GM18868 (cell line): ENCODE data around the gene NYAP1.
"Not testable (repeated sequence)": the region's sequence is repeated elsewhere in the genome, so short reads cannot be mapped to it uniquely, and the experiment has no call there.

Source experiments
- ATAC-seq: cut with Tn5 transposase; IDR thresholded peaks from one replicate; pipeline ENCODE4 v1.9.1; 2021; ENCODE audit warnings: mild to moderate bottlenecking, moderate library complexity; ENCODE audit not compliant: unreplicated experiment

Gene NYAP1

GRCh38 chr7:100509231-100509630 is 25.5 kb downstream of the NYAP1 start:
- ATAC-seq = no peak

DNA sequence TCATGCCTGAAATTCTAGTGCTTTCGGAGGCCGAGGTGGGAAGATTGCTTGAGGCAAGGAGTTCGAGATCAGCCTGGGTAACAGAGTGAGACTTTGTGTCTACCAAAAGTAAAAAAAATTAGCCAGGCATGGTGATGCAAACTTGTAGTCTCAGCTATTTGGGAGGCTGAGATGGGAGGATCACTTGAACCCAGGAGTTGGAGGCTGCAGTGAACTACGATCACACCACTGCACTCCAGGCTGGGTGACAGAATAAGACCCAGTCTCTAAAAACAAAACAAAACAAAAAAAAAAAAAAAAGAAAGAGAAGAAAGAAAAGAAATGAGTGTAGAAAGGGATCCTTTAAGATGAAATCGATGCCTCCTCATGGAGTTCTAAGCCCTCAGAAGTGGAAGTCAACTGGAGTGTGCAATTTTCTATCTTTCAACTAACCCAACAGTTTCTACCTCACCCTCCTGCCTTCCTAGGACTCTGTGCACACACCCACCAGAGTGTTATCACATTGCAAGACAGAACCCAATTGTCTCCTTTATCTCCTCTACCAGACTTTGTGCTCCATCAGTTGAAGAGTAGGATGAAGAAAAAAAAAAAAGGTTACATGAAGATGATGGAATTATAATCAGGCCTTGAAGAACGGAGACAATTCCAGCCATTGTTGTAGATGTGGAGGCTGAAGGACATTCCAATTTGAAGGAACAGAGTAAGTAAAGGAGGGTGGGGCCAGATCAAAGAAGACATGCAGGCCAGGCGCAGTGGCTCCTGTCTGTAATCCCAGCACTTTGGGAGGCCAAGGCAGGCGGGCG is 26.9 kb downstream of the NYAP1 start:
- ATAC-seq = no peak

DNA sequence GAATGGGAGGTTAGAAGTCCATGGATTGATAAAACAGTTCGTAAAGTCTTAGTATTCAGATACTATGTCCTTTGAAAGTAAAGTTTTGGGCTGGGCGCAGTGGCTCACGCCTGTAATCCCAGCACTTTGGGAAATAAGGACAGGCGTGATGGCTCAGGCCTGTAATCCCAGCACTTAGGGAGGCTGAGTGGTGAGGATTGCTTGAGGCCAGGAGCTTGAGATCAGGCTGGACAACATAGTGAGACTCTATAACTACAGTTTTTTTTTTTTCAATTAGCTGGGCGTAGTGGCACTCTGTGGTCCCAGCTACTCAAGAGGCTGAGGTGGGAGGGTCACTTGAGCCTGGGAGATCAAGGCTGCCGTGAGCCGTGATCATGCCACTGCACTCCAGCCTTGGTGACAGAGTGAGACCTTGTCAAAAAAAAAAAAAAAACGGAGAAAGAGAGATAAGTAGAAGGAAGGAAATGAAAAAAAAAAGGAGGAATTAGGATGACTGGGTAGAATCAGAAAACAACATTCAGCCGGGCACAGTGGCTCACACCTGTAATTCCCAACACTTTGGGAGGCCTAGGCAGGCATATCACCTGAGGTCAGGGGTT is 29.6 kb downstream of the NYAP1 start:
- no peak for ATAC-seq

DNA sequence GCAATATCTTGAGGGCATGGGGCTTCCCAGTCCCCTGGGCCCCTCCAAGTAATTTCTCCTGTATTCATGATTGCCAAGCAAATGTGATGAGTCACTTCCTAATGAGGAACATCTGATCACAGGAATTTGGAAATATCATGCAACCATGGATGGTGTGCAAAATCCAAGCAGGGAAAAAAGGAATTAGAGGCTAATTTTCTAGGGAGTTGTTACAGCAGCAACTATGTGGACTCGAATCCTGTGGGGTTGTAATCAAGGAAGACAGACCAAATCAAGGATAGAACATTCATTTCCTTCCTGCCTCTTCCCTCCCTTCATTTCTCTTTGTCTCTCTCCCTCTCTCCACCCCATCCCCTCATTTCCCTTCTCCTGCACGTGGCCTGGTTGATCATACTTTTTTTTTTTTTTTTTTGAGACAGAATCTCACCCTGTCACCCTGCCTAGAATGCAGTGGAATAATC is 31.4 kb downstream of the NYAP1 start:
- ATAC-seq = no peak

DNA sequence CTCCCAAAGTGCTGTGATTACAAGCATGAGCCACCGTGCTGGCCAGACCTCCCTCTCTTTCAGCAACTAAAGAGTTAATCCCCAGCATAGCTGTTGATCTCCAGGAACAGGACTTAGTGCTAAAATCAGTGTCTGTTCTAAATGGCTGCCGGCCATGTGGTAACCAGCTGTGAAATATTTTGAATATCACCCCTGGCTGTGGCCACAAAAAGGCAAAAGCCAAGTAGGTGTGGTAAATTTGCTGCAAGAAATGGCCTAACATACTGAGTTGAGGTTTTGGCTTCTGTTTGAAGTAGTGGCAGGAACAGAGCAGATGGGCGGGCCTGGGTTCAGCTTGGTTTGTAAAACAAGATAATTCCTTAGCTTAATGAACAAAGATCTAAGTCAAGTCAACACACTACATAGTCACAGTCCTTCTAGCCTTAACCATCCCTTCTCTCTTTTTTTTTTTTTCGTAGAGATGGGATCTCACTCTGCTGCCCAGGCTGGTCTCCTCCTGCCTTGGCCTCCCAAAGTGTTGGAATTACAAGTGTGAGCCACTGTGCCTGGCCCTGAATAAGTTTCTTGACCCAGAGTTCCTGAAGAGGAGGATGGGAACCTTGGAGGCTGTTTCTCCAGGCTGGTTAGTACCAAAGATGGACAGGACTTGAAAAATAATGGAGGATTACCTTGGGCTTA is 32.5 kb downstream of the NYAP1 start:
- ATAC-seq = no peak

- ATAC-seq = no peak
Observed at GRCh38 chr7:100517305-100517704, 33.6 kb downstream of the NYAP1 start.

DNA sequence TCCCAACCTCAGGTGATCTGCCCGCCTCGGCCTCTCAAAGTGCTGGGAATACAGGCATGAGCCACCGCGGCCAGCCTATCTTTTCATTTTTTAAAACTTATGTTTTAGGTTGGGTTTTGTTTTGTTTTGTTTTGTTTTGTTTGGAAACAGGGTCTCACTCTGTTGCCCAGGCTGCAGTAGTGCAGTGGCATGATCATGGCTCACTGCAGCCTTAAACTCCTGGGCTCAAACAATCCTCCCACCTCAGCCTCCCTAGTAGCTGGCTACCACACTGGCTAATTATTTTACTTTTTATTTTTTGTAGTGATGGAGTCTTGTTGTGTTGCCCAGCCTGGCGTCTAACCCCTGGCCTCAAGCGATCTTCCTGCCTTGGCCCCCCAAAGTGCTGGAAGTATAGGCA is 35.9 kb downstream of the NYAP1 start:
- ATAC-seq = no peak

DNA sequence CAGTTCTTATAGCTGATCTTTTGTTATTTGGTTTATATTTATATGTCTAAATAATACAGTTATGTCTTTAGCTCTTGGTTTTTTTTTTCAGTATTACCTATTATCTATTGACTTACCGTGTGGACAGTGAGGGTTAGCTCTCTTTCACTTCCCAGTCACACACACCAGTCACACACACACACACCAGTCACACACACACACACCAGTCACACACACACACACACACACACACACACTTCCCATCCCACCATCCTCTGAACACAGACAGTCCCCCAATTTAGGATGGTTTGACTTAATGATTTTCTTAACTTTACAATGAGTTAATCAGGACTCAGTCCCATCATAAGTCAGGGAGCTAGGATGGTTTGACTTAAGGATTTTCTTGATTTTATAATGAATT is 36.4 kb downstream of the NYAP1 start:
- ATAC-seq = no peak

- no peak for ATAC-seq
Observed at GRCh38 chr7:100521076-100521475, 37.3 kb downstream of the NYAP1 start.

- not testable (repeated sequence) for ATAC-seq
Observed at GRCh38 chr7:100521909-100522593, 38.3 kb downstream of the NYAP1 start.

DNA sequence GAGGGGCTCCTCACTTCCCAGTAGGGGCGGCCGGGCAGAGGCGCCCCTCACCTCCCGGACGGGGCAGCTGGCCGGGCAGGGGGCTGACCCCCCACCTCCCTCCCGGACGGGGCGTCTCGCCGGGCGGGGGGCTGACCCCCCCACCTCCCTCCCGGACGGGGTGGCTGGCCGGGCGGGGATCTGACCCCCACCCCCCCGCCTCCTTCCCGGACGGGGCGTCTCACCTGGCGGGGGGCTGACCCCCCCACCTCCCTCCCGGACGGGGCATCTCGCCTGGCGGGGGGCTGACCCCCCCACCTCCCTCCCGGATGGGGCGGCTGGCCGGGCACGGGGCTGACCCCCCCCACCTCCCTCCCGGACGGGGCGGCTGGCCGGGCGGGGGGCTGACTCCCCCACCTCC is 39.5 kb downstream of the NYAP1 start:
- ATAC-seq = not testable (repeated sequence)

GRCh38 chr7:100528108-100528866 is 44.6 kb downstream of the NYAP1 start:
- not testable (repeated sequence) for ATAC-seq

- ATAC-seq = no peak
Observed at GRCh38 chr7:100532165-100533022, 48.7 kb downstream of the NYAP1 start.

DNA sequence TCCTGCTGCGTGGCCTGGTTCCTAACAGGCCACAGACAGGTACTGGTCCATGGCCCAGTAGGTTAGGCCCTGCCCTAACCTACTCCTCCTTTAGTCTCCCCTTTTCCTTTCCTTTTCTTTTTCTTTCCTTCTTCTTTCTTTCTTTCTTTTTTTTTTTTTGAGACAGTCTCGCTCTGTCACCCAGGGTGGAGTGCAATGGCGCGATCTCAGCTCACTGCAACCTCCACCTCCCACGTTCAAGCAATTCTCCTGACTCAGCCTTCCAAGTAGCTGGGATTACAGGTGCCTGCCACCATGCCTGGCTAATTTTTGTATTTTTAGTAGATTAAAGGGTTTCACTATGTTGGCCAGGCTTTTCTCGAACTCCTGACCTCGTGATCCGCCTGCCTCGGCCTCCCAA is 52.3 kb downstream of the NYAP1 start:
- not testable (repeated sequence) for ATAC-seq

GRCh38 chr7:100536695-100537094 is 53.0 kb downstream of the NYAP1 start:
- ATAC-seq = not testable (repeated sequence)

DNA sequence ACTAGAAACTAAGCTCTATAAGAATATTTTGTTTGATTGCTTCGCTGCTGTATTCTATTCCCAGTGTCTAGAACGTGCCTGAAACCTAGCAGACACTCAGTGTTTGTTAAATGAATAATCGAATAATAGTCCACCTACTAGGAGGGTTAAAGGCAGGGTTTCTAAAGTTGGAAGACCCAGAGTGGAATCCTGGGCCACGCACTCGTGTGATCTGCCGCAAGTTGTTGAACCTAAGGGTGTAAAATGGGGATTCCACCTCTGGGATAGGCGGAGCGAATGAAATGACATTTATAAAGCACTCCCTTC is 54.6 kb downstream of the NYAP1 start:
- ATAC-seq = no peak

DNA sequence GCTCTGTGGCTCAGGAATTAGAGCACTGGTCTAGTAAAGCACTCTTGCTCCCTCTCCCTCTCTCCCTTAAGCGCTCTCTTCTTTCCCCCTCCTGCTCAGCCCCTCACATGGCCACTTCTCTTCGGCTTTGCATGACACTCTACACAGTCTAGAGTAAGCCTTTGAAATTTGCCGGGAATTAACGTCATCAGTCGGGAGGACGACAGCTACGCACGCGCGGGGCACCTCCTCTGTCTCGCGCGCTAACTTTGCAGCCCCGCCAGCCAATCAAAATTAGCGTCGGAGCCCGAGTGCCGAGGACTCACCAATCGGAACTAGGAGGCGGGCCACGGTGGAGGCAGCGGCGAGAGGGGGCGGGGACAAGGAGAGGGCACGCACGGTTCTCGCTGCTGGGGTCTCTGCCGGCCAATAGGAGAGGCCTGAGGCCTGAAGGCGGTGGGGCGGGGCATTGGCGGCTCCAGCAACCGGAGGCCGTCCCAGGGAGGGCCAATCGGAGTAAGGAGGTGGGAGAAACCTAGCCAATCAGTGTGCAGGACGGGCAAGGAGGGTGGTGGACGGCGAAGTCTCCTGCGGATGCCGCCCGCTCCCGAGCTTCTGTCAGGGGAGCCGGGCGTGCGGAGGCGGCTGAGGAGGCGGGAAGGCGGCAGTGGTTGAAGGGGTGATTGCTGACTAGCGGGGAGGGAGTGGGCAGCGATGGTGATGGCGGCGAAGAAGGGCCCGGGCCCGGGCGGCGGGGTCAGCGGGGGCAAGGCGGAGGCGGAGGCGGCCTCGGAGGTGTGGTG is 55.1 kb downstream of the NYAP1 start, which contains the start of gene AGFG2:
Gene AGFG2 (plus strand): TSS at position 550 of the 782 bp plus-strand sequence. CDS start 144 bp downstream, at position 694.
- peak; percentile 94 for ATAC-seq

- no peak for ATAC-seq
Observed at GRCh38 chr7:100539436-100540006, 55.8 kb downstream of the NYAP1 start.
